ENCODE data around the gene SPTBN1. TPM values are rescaled to one million over a fixed set of nuclear protein-coding genes. Genes with fewer than 3 reads are reported as not detected.
A peak's percentile ranks its signal among the peaks of the same experiment; 100 is the strongest.

The SPTBN1 gene
- total RNA-seq, 2 donors from 2014 or later = 415 to 524 TPM

GRCh38 chr2:54593249-54593648, 137.1 kb downstream of the SPTBN1 start:
- Histone ChIP-seq H3K9me3 (no peaks in the 10 kb centered on the region), H3K27me3 (replicated peaks; ENCODE audit: insufficient read depth) (no peaks in the 10 kb centered on the region), H3K27ac (no peak overlapping the region), H3K4me3 (no peak overlapping the region), H3K36me3 (no peaks in the 10 kb centered on the region), H3K4me1 (ENCODE audit: control insufficient read depth in 1 of 2, low read depth in 2 of 2) (peaks cover 14 to 48% of the 10 kb centered on the region in 2 donors)
- ATAC-seq (ENCODE audit: insufficient number of reproducible peaks, low FRiP score, low read depth) (no peak), DNase-seq (ENCODE audit: low spot score) (no peak)
- no peak for TF ChIP-seq CTCF (IDR thresholded peaks at IDR 0.05)

- no peaks in the 10 kb centered on the region for H3K36me3 ChIP-seq
- no peaks in the 10 kb centered on the region for H3K27me3 ChIP-seq (replicated peaks; ENCODE audit: insufficient read depth)
- no peak for DNase-seq (ENCODE audit: low spot score)
- ATAC-seq (ENCODE audit: insufficient number of reproducible peaks, low FRiP score, low read depth) = no peak
- no peak overlapping the region for H3K4me3 ChIP-seq
- H3K9me3 ChIP-seq = no peaks in the 10 kb centered on the region
- peaks cover 18 to 49% of the 10 kb centered on the region in 2 donors for H3K4me1 ChIP-seq (ENCODE audit: control insufficient read depth in 1 of 2, low read depth in 2 of 2)
- no peak overlapping the region for H3K27ac ChIP-seq
- no peak for TF ChIP-seq CTCF (IDR thresholded peaks at IDR 0.05)
These were observed 137.9 kb downstream of the SPTBN1 start for GRCh38 chr2:54594048-54594447.

GRCh38 chr2:54595161-54595803, 139.2 kb downstream of the SPTBN1 start:
- no peak for DNase-seq (ENCODE audit: low spot score)
- Histone ChIP-seq H3K27me3 (replicated peaks; ENCODE audit: insufficient read depth) (no peaks in the 10 kb centered on the region), H3K9me3 (no peaks in the 10 kb centered on the region), H3K4me1 (ENCODE audit: control insufficient read depth in 1 of 2, low read depth in 2 of 2) (peaks cover 22 to 53% of the 10 kb centered on the region in 2 donors), H3K36me3 (no peaks in the 10 kb centered on the region), H3K4me3 (no peak overlapping the region), H3K27ac (peak overlapping the region; percentile 29 to 42)
- no peak for TF ChIP-seq CTCF (IDR thresholded peaks at IDR 0.05)
- ATAC-seq (ENCODE audit: insufficient number of reproducible peaks, low FRiP score, low read depth) = no peak

GRCh38 chr2:54595999-54596902, 140.1 kb downstream of the SPTBN1 start:
- Histone ChIP-seq H3K4me1 (ENCODE audit: control insufficient read depth in 1 of 2, low read depth in 2 of 2) (peaks cover 31 to 62% of the 10 kb centered on the region in 2 donors), H3K27me3 (replicated peaks; ENCODE audit: insufficient read depth) (no peaks in the 10 kb centered on the region), H3K36me3 (no peaks in the 10 kb centered on the region), H3K9me3 (no peaks in the 10 kb centered on the region), H3K27ac (peak overlapping the region; percentile 29 to 42), H3K4me3 (no peak overlapping the region)
- DNase-seq (ENCODE audit: low spot score) (no peak), ATAC-seq (ENCODE audit: insufficient number of reproducible peaks, low FRiP score, low read depth) (no peak)
- TF ChIP-seq CTCF (IDR thresholded peaks at IDR 0.05) = no peak

- H3K27me3 ChIP-seq (replicated peaks; ENCODE audit: insufficient read depth) = no peaks in the 10 kb centered on the region
- no peak overlapping the region for H3K4me3 ChIP-seq
- no peak for TF ChIP-seq CTCF (IDR thresholded peaks at IDR 0.05)
- no peaks in the 10 kb centered on the region for H3K9me3 ChIP-seq
- peak overlapping the region; percentile 29 to 42 for H3K27ac ChIP-seq
- DNase-seq (ENCODE audit: low spot score) = no peak
- no peaks in the 10 kb centered on the region for H3K36me3 ChIP-seq
- peaks cover 38 to 73% of the 10 kb centered on the region in 2 donors for H3K4me1 ChIP-seq (ENCODE audit: control insufficient read depth in 1 of 2, low read depth in 2 of 2)
- no peak for ATAC-seq (ENCODE audit: insufficient number of reproducible peaks, low FRiP score, low read depth)
These were observed 141.2 kb downstream of the SPTBN1 start for GRCh38 chr2:54597153-54597848.
